Neural cell (in vitro differentiated cells): ENCODE results near the gene KCNG3.

Source experiments
- CTCF ChIP-seq: fragments of 450-650 bp; IDR thresholded peaks from 2 replicates; pipeline ENCODE4 v1.5.1; 2014; ENCODE audit warnings: antibody characterized with exemption, mild to moderate bottlenecking, moderate library complexity; ENCODE audit not compliant: poor library complexity, severe bottlenecking
- EP300 ChIP-seq: fragments of 450-650 bp; conservative IDR thresholded peaks from 2 replicates; pipeline ENCODE4 v1.6.1; 2014; ENCODE audit warnings: antibody characterized with exemption, mild to moderate bottlenecking, moderate library complexity; ENCODE audit not compliant: poor library complexity, severe bottlenecking
- EZH2 ChIP-seq: fragments of 200-600, 300-800 bp; shearing (Covaris generic), sonication (generic); IDR thresholded peaks from 2 replicates; pipeline ENCODE4 v1.6.1; 2014; ENCODE audit warnings: antibody characterized with exemption, low read length, borderline replicate concordance, mild to moderate bottlenecking; ENCODE audit not compliant: insufficient read depth, poor library complexity, severe bottlenecking
- MXI1 ChIP-seq: fragments of 450-650 bp; conservative IDR thresholded peaks from 2 replicates; pipeline ENCODE4 v1.6.1; 2014; ENCODE audit warnings: antibody characterized with exemption, mild to moderate bottlenecking; ENCODE audit not compliant: poor library complexity, severe bottlenecking
- RAD21 ChIP-seq: fragments of 450-650 bp; conservative IDR thresholded peaks from 2 replicates; pipeline ENCODE4 v1.6.1; 2014; ENCODE audit warnings: antibody characterized with exemption, mild to moderate bottlenecking, moderate library complexity
- SMC3 ChIP-seq: fragments of 450-650 bp; conservative IDR thresholded peaks from 2 replicates; pipeline ENCODE4 v1.6.1; 2014; ENCODE audit warnings: antibody characterized with exemption, mild to moderate bottlenecking, moderate library complexity; ENCODE audit not compliant: poor library complexity
- TAF1 ChIP-seq: IDR thresholded peaks from 2 replicates; pipeline ENCODE4 v1.6.1; 2012; ENCODE audit warnings: low read depth
- TF ChIP-seq, protein P1 (sequence below): IDR thresholded peaks from 2 replicates; pipeline ENCODE4 v1.6.1; 2012; ENCODE audit warnings: borderline replicate concordance

DNA sequence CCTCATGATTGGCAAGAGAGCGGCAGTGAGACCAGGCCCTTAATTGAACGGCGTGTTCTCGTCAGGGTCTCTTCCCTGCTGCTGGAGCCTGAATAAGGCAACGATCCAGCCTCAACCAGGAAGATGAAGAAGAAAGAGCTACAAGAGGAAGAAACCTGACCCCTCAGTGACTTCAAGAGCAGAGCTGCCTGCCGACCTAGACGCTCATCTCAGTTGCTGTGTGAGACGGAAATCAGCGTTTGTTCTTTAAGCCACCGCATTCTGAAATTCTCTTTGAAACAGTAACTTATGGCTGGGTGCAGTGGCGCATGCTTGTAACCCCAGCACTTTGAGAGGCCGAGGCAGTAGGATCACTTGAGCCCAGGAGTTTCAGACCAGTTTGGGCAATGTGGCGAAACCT is 29.6 kb upstream of the KCNG3 start:
- no peak for TF ChIP-seq CTCF
- TF ChIP-seq, protein P1, sequence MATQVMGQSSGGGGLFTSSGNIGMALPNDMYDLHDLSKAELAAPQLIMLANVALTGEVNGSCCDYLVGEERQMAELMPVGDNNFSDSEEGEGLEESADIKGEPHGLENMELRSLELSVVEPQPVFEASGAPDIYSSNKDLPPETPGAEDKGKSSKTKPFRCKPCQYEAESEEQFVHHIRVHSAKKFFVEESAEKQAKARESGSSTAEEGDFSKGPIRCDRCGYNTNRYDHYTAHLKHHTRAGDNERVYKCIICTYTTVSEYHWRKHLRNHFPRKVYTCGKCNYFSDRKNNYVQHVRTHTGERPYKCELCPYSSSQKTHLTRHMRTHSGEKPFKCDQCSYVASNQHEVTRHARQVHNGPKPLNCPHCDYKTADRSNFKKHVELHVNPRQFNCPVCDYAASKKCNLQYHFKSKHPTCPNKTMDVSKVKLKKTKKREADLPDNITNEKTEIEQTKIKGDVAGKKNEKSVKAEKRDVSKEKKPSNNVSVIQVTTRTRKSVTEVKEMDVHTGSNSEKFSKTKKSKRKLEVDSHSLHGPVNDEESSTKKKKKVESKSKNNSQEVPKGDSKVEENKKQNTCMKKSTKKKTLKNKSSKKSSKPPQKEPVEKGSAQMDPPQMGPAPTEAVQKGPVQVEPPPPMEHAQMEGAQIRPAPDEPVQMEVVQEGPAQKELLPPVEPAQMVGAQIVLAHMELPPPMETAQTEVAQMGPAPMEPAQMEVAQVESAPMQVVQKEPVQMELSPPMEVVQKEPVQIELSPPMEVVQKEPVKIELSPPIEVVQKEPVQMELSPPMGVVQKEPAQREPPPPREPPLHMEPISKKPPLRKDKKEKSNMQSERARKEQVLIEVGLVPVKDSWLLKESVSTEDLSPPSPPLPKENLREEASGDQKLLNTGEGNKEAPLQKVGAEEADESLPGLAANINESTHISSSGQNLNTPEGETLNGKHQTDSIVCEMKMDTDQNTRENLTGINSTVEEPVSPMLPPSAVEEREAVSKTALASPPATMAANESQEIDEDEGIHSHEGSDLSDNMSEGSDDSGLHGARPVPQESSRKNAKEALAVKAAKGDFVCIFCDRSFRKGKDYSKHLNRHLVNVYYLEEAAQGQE, result no peak
- no peak for TF ChIP-seq SMC3
- no peak for TF ChIP-seq MXI1
- TF ChIP-seq TAF1, result no peak
- no peak for TF ChIP-seq RAD21
- no peak for TF ChIP-seq EP300
- TF ChIP-seq EZH2, result no peak
